HCT116 (cell line): ENCODE measurements around the gene CASP6. TPM values are rescaled to one million over a fixed set of nuclear protein-coding genes. Genes with fewer than 3 reads are reported as not detected.

Experiments
- ATAC-seq: fragments of 200-7000 bp; cut with Tn5 transposase; 2 replicates; pipeline ENCODE4 v1.9.1; 2020; ENCODE audit warnings: mild to moderate bottlenecking, moderate library complexity
- BruUV-seq: library from RNA; stranded (reverse); fragments of 400-500 nt; replicated peaks from 2 replicates; lab custom pipeline; 2021; lab: Mats Ljungman, UMichigan
- CTCF ChIA-PET: fragments of 300-600 bp; sonication (Branson Sonifier 250); formaldehyde crosslinking; loops from one replicate; lab custom pipeline; 2021; ENCODE audit warnings: antibody characterized with exemption; lab: Charles Lee
- POLR2A ChIA-PET: fragments of 300-600, 350-600 bp; sonication (Branson Sonifier 250); formaldehyde crosslinking; loops from one replicate; lab custom pipeline; 2021; ENCODE audit warnings: antibody characterized with exemption; lab: Charles Lee
- RAD21 ChIA-PET, 2 experiments: fragments of 300-600 bp; sonication (Branson Sonifier 250); formaldehyde crosslinking; loops; one replicate each; lab custom pipeline; 2023; ENCODE audit warnings: low total read pairs in 2 of 2; ENCODE audit not compliant: uncharacterized antibody in 2 of 2, unreplicated experiment in 2 of 2, low non-redundant PET in 1 of 2; lab: Charles Lee
- DNase-seq: peaks from one replicate; pipeline ENCODE4 v3.0.0-alpha.2; 2010; ENCODE audit warnings: low read depth, low spot score
- H2AFZ ChIP-seq: fragments of 200-600 bp; shearing (Covaris generic), sonication (generic); 2 replicates; pipeline ENCODE4 v1.6.1; 2017; ENCODE audit warnings: low read depth, mixed run types, mixed read lengths, antibody characterized with exemption, low read length; ENCODE audit not compliant: poor library complexity, severe bottlenecking
- H3K27ac ChIP-seq: 2 replicates; pipeline ENCODE4 v1.5.1; 2012; ENCODE audit warnings: low read depth, low read length
- H3K27me3 ChIP-seq: fragments of 200-600 bp; sonication (generic); 2 replicates; pipeline ENCODE4 v1.6.1; 2016; ENCODE audit warnings: mixed run types, low read length, mixed read lengths; ENCODE audit not compliant: insufficient read depth
- H3K36me3 ChIP-seq, 2 experiments: fragments of 200-500 bp in 1 of 2; fragments of 200-600 bp in 1 of 2; sonication (Bioruptor generic) in 1 of 2; sonication (generic) in 1 of 2; 2 replicates each; pipeline versions ENCODE4 v1.5.1 to v1.6.1; 2014 to 2016; ENCODE audit warnings: low read length in 2 of 2, inconsistent platforms in 1 of 2, mixed read lengths in 1 of 2, mixed run types in 1 of 2; ENCODE audit not compliant: insufficient read depth in 2 of 2, control insufficient read depth in 1 of 2
- H3K4me1 ChIP-seq, 2 experiments: fragments of 200-600 bp in 1 of 2; sonication (generic) in 1 of 2; 2 replicates each; pipeline versions ENCODE4 v1.5.1 to v1.6.1; 2012 to 2017; ENCODE audit warnings: low read length in 2 of 2, inconsistent platforms in 1 of 2, mild to moderate bottlenecking in 1 of 2, mixed read lengths in 1 of 2, mixed run types in 1 of 2, moderate library complexity in 1 of 2; ENCODE audit not compliant: insufficient read depth in 2 of 2, control insufficient read depth in 1 of 2
- H3K4me2 ChIP-seq: fragments of 200-600 bp; sonication (generic); 2 replicates; pipeline ENCODE4 v1.6.1; 2017; ENCODE audit warnings: mixed run types, low read length, mixed read lengths
- H3K4me3 ChIP-seq, 2 experiments: fragments of 200-600 bp in 1 of 2; sonication (generic) in 1 of 2; replicated peaks in 1 of 2; 2 replicates each; pipeline ENCODE4 v1.5.1; 2011 to 2016; ENCODE audit warnings: low read length in 2 of 2, control low read depth in 1 of 2, low read depth in 1 of 2, mild to moderate bottlenecking in 1 of 2, mixed read lengths in 1 of 2, mixed run types in 1 of 2
- H3K79me2 ChIP-seq: fragments of 200-600 bp; sonication (generic); 2 replicates; pipeline ENCODE4 v1.6.1; 2017; ENCODE audit warnings: mild to moderate bottlenecking, mixed run types, low read length, moderate library complexity, mixed read lengths; ENCODE audit not compliant: insufficient read depth
- H3K9ac ChIP-seq: fragments of 200-600 bp; sonication (generic); 2 replicates; pipeline ENCODE4 v1.6.1; 2016; ENCODE audit warnings: low read length, mixed read lengths
- H3K9me2 ChIP-seq: fragments of 200-600 bp; sonication (generic), shearing (Covaris generic); 2 replicates; pipeline ENCODE4 v1.6.1; 2017; ENCODE audit warnings: mixed run types, mild to moderate bottlenecking, moderate library complexity; ENCODE audit not compliant: insufficient read depth
- H3K9me3 ChIP-seq, 2 experiments: fragments of 200-500 bp in 1 of 2; fragments of 200-600 bp in 1 of 2; sonication (Bioruptor generic) in 1 of 2; sonication (generic) in 1 of 2; 2 replicates each; pipeline ENCODE4 v1.6.1; 2014 to 2017; ENCODE audit warnings: low read length in 2 of 2, mixed read lengths in 2 of 2, inconsistent platforms in 1 of 2, low read depth in 1 of 2, mild to moderate bottlenecking in 1 of 2, mixed run types in 1 of 2, moderate library complexity in 1 of 2; ENCODE audit not compliant: control insufficient read depth in 1 of 2, insufficient read depth in 1 of 2
- H4K20me1 ChIP-seq: fragments of 200-600 bp; sonication (generic), shearing (Covaris generic); 2 replicates; pipeline ENCODE4 v1.6.1; 2017; ENCODE audit warnings: mixed run types, mild to moderate bottlenecking, moderate library complexity; ENCODE audit not compliant: insufficient read depth
- FOSL1 ChIP-seq: IDR thresholded peaks from 2 replicates; pipeline ENCODE4 v1.6.1; 2012; ENCODE audit warnings: low read depth
- JUND ChIP-seq: IDR thresholded peaks from 2 replicates; pipeline ENCODE4 v1.6.1; 2012
- RAD21 ChIP-seq: IDR thresholded peaks from 2 replicates; pipeline ENCODE4 v1.6.1; 2012; ENCODE audit warnings: low read depth, mild to moderate bottlenecking
- SRF ChIP-seq: IDR thresholded peaks from 2 replicates; pipeline ENCODE4 v1.6.1; 2012; ENCODE audit warnings: low read depth
- intact Hi-C: fragments of 100-400 bp; cut with micrococcal nuclease; formaldehyde crosslinking; loops from 2 replicates; pipeline ENCODE4 v1.10.0; 2022
- total RNA-seq: library from RNA; stranded (reverse); gene quantifications from one replicate; pipeline ENCODE4 v1.2.1, GENCODE V29; 2021; ENCODE audit not compliant: unreplicated experiment
- TF ChIP-seq, protein P1 (sequence below), 3 experiments: fragments of 200-600 bp in 1 of 3; sonication (generic) in 1 of 3; IDR thresholded peaks in 2 of 3; conservative IDR thresholded peaks in 1 of 3; 2 replicates each; pipeline ENCODE4 v1.5.1; 2012 to 2017; ENCODE audit warnings: low read depth in 2 of 3, low read length in 2 of 3, antibody characterized with exemption in 1 of 3, borderline replicate concordance in 1 of 3, control low read depth in 1 of 3, mild to moderate bottlenecking in 1 of 3, mixed read lengths in 1 of 3, mixed run types in 1 of 3, moderate library complexity in 1 of 3; ENCODE audit not compliant: insufficient read depth in 1 of 3

Gene CASP6
- total RNA-seq, 1 experiment from 2014 or later: 18.1 TPM

DNA sequence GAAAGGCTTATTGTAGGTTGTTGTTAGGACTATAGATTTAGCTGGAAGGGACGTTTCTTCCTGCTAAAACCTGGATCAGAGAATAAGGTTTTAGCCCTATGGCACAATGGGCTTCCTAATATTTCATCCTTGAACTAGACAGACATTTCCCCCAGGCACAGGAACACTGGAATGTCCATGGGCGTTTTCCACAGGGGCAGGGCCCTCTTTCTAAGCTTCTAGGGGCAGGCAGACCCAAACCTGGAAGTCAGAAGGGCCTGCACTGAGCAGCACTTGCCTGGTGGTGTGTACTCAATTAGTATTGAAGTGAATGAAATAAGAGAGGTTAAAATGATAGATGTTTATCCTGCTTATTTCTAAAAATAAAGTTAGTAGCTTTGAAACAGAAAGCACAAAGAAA lies 41.1 kb downstream of the CASP6 start:
- Histone ChIP-seq H3K9me3 (no peaks in the 10 kb centered on the region), H3K36me3 (no peaks in the 10 kb centered on the region), H3K4me2 (no peak overlapping the region), H3K79me2 (no peaks in the 10 kb centered on the region), H4K20me1 (no peaks in the 10 kb centered on the region), H3K4me3 (no peak overlapping the region), H3K9me2 (no peaks in the 10 kb centered on the region), H3K9ac (no peak overlapping the region), H3K27me3 (no peaks in the 10 kb centered on the region), H3K27ac (no peak overlapping the region), H3K4me1 (no peaks in the 10 kb centered on the region), H2AFZ (no peak overlapping the region)
- ChIA-PET CTCF (no interaction called here), RAD21 (no interaction called here), POLR2A (no interaction called here)
- intact Hi-C loops: no loop called here
- ATAC-seq (no peak), DNase-seq (no peak)
- BruUV-seq: no TSS peak
- no peak for TF ChIP-seq SRF

DNA sequence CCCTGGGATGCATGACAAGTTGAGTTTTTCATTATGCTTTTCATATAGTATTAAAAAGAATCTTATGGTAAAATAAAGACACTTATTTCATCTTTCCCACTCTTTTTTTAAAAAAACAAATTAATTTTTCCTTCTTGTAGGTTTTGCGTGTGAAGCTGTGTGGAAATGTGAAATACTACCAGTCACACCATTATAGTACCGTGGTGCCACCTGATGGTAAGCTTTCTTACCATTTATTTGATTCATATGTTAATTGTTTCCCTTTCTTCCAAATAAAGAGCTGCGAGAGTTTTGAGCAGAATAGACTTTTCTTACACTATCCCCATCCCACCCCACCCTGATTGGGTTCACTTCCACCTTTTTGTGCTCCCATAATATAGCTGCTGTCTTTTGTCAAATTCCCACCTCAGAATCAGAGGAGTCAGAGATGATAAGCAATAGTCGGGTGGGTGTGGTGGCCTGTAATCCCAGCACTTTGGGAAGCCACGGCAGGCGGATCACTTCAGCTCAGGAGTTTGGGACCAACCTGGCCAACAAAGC lies 44.3 kb downstream of the CASP6 start:
- no peak for ATAC-seq
- Histone ChIP-seq H3K27ac (no peak overlapping the region), H3K36me3 (no peaks in the 10 kb centered on the region), H3K4me1 (no peaks in the 10 kb centered on the region), H2AFZ (no peak overlapping the region), H3K9ac (no peak overlapping the region), H3K4me3 (no peak overlapping the region), H3K27me3 (no peaks in the 10 kb centered on the region), H4K20me1 (no peaks in the 10 kb centered on the region), H3K79me2 (no peaks in the 10 kb centered on the region), H3K9me3 (no peaks in the 10 kb centered on the region), H3K9me2 (no peaks in the 10 kb centered on the region), H3K4me2 (no peak overlapping the region)
- RAD21 ChIA-PET: interaction anchor here in 1 of 2 experiments (0.6 kb wide), 1 partner anchor 340 kb away, joined by 3 read pairs; no protein-coding TSS in a partner anchor
- intact Hi-C loops: no loop called here
- TF ChIP-seq, protein P1, sequence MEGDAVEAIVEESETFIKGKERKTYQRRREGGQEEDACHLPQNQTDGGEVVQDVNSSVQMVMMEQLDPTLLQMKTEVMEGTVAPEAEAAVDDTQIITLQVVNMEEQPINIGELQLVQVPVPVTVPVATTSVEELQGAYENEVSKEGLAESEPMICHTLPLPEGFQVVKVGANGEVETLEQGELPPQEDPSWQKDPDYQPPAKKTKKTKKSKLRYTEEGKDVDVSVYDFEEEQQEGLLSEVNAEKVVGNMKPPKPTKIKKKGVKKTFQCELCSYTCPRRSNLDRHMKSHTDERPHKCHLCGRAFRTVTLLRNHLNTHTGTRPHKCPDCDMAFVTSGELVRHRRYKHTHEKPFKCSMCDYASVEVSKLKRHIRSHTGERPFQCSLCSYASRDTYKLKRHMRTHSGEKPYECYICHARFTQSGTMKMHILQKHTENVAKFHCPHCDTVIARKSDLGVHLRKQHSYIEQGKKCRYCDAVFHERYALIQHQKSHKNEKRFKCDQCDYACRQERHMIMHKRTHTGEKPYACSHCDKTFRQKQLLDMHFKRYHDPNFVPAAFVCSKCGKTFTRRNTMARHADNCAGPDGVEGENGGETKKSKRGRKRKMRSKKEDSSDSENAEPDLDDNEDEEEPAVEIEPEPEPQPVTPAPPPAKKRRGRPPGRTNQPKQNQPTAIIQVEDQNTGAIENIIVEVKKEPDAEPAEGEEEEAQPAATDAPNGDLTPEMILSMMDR (IDR thresholded peaks at IDR 0.05 in 2 of 3, conservative IDR thresholded peaks at IDR 0.05 in 1 of 3; ENCODE audit: borderline replicate concordance in 1 of 3, insufficient read depth in 1 of 3, low read depth in 2 of 3, low read length in 2 of 3): 0 out of 6 replicates have a peak, but pooled peaks of 1 of the 3 experiments have one; percentile 4
- TF ChIP-seq RAD21 (peak; percentile 35; the same call in 1 of the 2 replicates), FOSL1 (no peak), JUND (no peak)
- POLR2A ChIA-PET: no interaction called here
- DNase-seq: no peak
- CTCF ChIA-PET: interaction anchor here (1.1 kb wide), 1 partner anchor 231 kb away, joined by 5 read pairs; no protein-coding TSS in a partner anchor
- BruUV-seq: no TSS peak
